ENCODE data around the gene KIF2C.
"Not testable (repeated sequence)": the region's sequence is repeated elsewhere in the genome, so short reads cannot be mapped to it uniquely, and the experiment has no call there.

Gene KIF2C

GRCh38 chr1:44799770-44800584 lies 60.3 kb downstream of the KIF2C start, which contains the start of gene PLK3:
PLK3 (plus strand) TSS chr1:44800377; CDS start chr1:44800464, 87 bp downstream.
- DNase-seq = peak; percentile 97

GRCh38 chr1:44801491-44802305 lies 62.1 kb downstream of the KIF2C start:
- no peak for DNase-seq

- DNase-seq = no peak
These were observed 62.8 kb downstream of the KIF2C start for GRCh38 chr1:44802306-44803061.

GRCh38 chr1:44803062-44803311 lies 63.4 kb downstream of the KIF2C start:
- no peak for DNase-seq

- DNase-seq = no peak
These were observed 63.9 kb downstream of the KIF2C start for GRCh38 chr1:44803312-44804095.

- no peak for DNase-seq
These were observed 65.8 kb downstream of the KIF2C start for GRCh38 chr1:44805311-44806024.

GRCh38 chr1:44806025-44806703 lies 66.5 kb downstream of the KIF2C start:
- no peak for DNase-seq

GRCh38 chr1:44806704-44807363 lies 67.2 kb downstream of the KIF2C start, which contains the start of gene DYNLT4:
DYNLT4 (minus strand) TSS chr1:44807351; CDS start chr1:44806668, 683 bp downstream.
- DNase-seq = no peak

GRCh38 chr1:44807364-44808062 lies 67.9 kb downstream of the KIF2C start:
- DNase-seq = no peak

GRCh38 chr1:44808063-44808937 lies 68.7 kb downstream of the KIF2C start, which contains the start of gene BTBD19:
BTBD19 (plus strand) TSS chr1:44808523; CDS start chr1:44808821, 298 bp downstream.
- DNase-seq = no peak

- DNase-seq = no peak
These were observed 69.6 kb downstream of the KIF2C start for GRCh38 chr1:44808938-44809917.

- no peak for DNase-seq
These were observed 70.6 kb downstream of the KIF2C start for GRCh38 chr1:44810101-44810761.

GRCh38 chr1:44810762-44811105 lies 71.1 kb downstream of the KIF2C start:
- not testable (repeated sequence) for DNase-seq

GRCh38 chr1:44811234-44811633 lies 71.6 kb downstream of the KIF2C start:
- DNase-seq = no peak

GRCh38 chr1:44812822-44813543 lies 73.3 kb downstream of the KIF2C start:
- no peak for DNase-seq

GRCh38 chr1:44815926-44816325 lies 76.3 kb downstream of the KIF2C start:
- DNase-seq = not testable (repeated sequence)
